Esophagus squamous epithelium (tissue), 5 donors: ENCODE measurements around the gene SIM1. TPM values are rescaled to one million over a fixed set of nuclear protein-coding genes. Genes with fewer than 3 reads are reported as not detected.

Experiments used
- DNase-seq: peaks from one replicate; lab custom pipeline; 2025; lab: John Stamatoyannopoulos, UW
- H3K27ac ChIP-seq, 4 donors: fragments of 200-600 bp; sonication (generic); one replicate each; pipeline ENCODE4 v1.5.1; 2016 to 2019; ENCODE audit warnings: mild to moderate bottlenecking in 1 of 4
- H3K27me3 ChIP-seq, 4 donors: fragments of 200-600 bp; sonication (generic); 1 replicate in 3 of 4; 2 replicates in 1 of 4; pipeline versions ENCODE4 v1.5.1 to v1.6.0; 2017 to 2021; ENCODE audit warnings: antibody characterized with exemption in 1 of 4
- H3K36me3 ChIP-seq, 3 donors: fragments of 200-600 bp; sonication (generic); one replicate each; pipeline ENCODE4 v1.5.1; 2016 to 2019
- H3K4me1 ChIP-seq, 3 donors: fragments of 200-600 bp; sonication (generic); one replicate each; pipeline ENCODE4 v1.5.1; 2017 to 2019
- H3K4me3 ChIP-seq, 4 donors: fragments of 200-600 bp; sonication (generic); 1 replicate in 3 of 4; 2 replicates in 1 of 4; pipeline ENCODE4 v1.5.1; 2016 to 2019; ENCODE audit warnings: mild to moderate bottlenecking in 2 of 4, moderate library complexity in 1 of 4
- H3K9me3 ChIP-seq, 3 donors: fragments of 200-600 bp; sonication (generic); one replicate each; pipeline ENCODE4 v1.5.1; 2016 to 2019
- POLR2A ChIP-seq, 4 donors: fragments of 450-650 bp; IDR thresholded peaks; one replicate each; pipeline ENCODE4 v1.6.1; 2017; ENCODE audit warnings: antibody characterized with exemption in 4 of 4, mild to moderate bottlenecking in 4 of 4, moderate library complexity in 3 of 4
- WGBS, 2 donors: methylation state at CpG; one replicate each; pipeline ENCODE4 v1.1.5; 2018; 5-methylcytosine and 5-hydroxymethylcytosine counted together
- intact Hi-C: fragments of 100-400 bp; cut with DNase I; formaldehyde crosslinking; loops from one replicate; pipeline ENCODE4 v1.15.0; 2022
- total RNA-seq, 4 donors: library from RNA; depleted of rRNA; stranded (reverse); fragments of >200 nt; gene quantifications; one replicate each; pipeline ENCODE4 v1.1.0, GENCODE V29; 2016
- TF ChIP-seq, protein P1 (sequence below), 6 experiments: fragments of 450-650 bp in 4 of 6; fragments of 200-600 bp in 2 of 6; sonication (generic) in 2 of 6; IDR thresholded peaks; one replicate each; pipeline ENCODE4 v1.5.1; 2016 to 2019; ENCODE audit warnings: antibody characterized with exemption in 6 of 6, mild to moderate bottlenecking in 4 of 6, moderate library complexity in 4 of 6
- donor health status: DM: yes; HTN: yes; CAD: no.

SIM1 gene
- total RNA-seq, 4 donors from 2014 or later: under 0.01 TPM; not detected in 3

DNA sequence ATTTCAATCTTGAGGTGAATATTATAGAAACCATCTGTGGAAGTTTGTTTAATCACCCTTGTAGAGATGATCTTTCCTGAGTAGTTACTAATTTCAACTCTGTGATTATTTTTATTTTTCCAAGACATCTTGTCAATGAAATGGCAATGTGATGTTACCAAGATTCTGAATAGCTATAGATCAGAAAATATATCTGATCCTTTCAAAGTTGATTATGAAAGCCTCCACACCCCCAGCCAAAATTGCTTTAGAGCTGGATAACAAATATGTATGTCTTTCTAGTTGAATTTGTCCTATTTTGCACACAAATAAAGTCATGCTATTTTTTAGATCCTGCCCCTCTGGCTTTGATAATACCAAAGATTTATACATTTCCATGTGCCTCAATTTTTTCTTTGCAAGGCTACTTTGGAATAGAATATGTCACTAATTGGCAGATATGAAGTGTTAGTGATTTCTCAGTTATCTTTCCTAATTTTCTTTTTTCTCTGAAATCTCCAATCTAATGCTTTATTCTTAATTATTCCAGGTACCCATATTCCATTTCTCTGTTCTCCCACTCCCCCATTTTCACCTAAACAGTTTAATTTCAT lies 5.0 kb downstream of the SIM1 start:
- TF ChIP-seq, protein P1, sequence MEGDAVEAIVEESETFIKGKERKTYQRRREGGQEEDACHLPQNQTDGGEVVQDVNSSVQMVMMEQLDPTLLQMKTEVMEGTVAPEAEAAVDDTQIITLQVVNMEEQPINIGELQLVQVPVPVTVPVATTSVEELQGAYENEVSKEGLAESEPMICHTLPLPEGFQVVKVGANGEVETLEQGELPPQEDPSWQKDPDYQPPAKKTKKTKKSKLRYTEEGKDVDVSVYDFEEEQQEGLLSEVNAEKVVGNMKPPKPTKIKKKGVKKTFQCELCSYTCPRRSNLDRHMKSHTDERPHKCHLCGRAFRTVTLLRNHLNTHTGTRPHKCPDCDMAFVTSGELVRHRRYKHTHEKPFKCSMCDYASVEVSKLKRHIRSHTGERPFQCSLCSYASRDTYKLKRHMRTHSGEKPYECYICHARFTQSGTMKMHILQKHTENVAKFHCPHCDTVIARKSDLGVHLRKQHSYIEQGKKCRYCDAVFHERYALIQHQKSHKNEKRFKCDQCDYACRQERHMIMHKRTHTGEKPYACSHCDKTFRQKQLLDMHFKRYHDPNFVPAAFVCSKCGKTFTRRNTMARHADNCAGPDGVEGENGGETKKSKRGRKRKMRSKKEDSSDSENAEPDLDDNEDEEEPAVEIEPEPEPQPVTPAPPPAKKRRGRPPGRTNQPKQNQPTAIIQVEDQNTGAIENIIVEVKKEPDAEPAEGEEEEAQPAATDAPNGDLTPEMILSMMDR (IDR thresholded peaks at IDR 0.05): no peak
- TF ChIP-seq POLR2A (IDR thresholded peaks at IDR 0.05): no peak
- Histone ChIP-seq H3K9me3 (peaks cover 0 to 7% (median 7%) of the 10 kb centered on the region in 3 donors), H3K27me3 (peaks cover 24 to 100% (median 87%) of the 10 kb centered on the region in 4 donors), H3K36me3 (no peaks in the 10 kb centered on the region), H3K4me3 (no peak overlapping the region), H3K4me1 (peaks cover 0 to 45% (median 8%) of the 10 kb centered on the region in 3 donors), H3K27ac (no peak overlapping the region)
- no peak for DNase-seq
- intact Hi-C loops: no loop called here

DNA sequence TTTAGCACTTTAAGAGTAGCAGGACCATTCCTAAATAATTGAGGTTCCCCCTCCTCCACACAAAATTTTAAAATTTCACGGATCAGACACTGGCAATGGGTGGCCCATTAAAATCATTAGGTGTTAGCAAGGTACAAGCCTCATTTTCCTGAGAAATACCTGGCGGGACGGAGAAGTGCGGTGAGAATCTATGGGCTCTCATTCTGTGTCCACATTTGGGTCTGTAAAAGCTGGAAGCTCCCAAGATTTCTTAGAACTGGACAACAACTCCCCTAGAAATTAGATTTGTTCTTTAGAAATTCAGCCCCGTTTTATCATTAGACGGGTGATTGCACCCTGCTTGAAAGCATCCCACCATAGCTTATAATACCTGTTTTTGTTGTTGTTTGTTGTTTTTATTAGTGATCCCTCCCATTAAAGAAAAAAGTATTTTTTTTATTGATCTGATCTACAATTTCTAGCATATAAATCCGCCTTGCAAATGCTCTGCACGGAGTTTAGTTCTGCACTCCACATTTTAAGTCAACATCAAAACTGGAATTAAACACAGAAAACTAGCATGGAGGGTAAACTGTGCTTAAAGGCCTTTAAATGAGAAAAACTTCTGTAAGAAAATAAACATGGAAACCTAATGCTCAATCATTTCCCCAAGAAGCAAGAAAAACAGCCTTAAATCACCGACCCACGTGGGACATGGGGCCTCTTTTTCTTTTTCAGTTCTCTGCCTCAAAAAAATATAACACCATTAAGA lies 5.7 kb downstream of the SIM1 start:
- 35 to 42% methylated on average over 10 of the region's 10 CpGs for WGBS, 2 donors
- H3K4me3 ChIP-seq: no peak overlapping the region
- H3K36me3 ChIP-seq: no peaks in the 10 kb centered on the region
- peaks cover 0 to 7% (median 7%) of the 10 kb centered on the region in 3 donors for H3K9me3 ChIP-seq
- peaks cover 22 to 100% (median 87%) of the 10 kb centered on the region in 4 donors for H3K27me3 ChIP-seq
- no peak overlapping the region for H3K27ac ChIP-seq
- no peak for DNase-seq
- peaks cover 1 to 42% (median 2%) of the 10 kb centered on the region in 3 donors for H3K4me1 ChIP-seq
- intact Hi-C loops: no loop called here
- TF ChIP-seq, protein P1 (IDR thresholded peaks at IDR 0.05): no peak
- no peak for TF ChIP-seq POLR2A (IDR thresholded peaks at IDR 0.05)

DNA sequence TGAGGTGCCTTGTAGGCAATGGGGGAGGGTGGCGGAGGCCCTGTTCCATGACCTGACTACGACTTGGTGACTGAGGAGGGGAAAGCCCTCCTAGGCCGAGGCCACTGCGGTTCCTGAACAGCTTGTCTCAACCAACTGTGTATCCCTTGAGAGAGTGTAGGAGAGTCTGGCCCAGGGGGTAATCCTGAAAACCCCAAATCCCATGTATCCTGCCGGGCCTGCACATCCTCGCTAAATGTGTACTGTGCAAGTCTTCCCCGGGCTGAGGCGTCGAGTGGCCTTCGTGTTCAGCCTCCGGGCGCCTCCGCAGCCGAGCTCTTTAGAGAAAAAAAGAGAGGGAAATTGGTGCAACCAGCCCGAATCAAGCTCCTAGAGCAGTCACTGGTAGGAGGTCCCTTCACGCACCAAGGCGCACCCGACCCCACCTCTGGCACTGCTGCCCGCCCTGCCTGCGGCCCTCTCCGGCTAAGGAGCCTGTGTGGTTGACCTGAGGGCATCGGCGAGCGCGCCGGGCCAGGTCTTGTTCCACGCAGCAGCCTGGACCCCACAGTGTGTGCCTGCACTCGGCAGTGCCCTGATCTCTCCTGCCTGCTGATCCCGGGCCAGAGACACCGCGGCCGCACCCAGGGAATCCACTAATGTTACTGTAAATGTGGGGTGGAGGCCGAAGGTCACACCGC lies 7.3 kb downstream of the SIM1 start:
- WGBS, 2 donors: 34 to 44% methylated on average over 14 to 31 of the region's 34 CpGs
- H3K27ac ChIP-seq: no peak overlapping the region
- TF ChIP-seq, protein P1 (IDR thresholded peaks at IDR 0.05): no peak
- no peak for TF ChIP-seq POLR2A (IDR thresholded peaks at IDR 0.05)
- DNase-seq: no peak
- no peaks in the 10 kb centered on the region for H3K36me3 ChIP-seq
- H3K4me1 ChIP-seq: peaks cover 0 to 39% (median 3%) of the 10 kb centered on the region in 3 donors
- peaks cover 20 to 100% (median 81%) of the 10 kb centered on the region in 4 donors for H3K27me3 ChIP-seq
- H3K9me3 ChIP-seq: peaks cover 0 to 7% (median 7%) of the 10 kb centered on the region in 3 donors
- intact Hi-C loops: no loop called here
- H3K4me3 ChIP-seq: no peak overlapping the region

DNA sequence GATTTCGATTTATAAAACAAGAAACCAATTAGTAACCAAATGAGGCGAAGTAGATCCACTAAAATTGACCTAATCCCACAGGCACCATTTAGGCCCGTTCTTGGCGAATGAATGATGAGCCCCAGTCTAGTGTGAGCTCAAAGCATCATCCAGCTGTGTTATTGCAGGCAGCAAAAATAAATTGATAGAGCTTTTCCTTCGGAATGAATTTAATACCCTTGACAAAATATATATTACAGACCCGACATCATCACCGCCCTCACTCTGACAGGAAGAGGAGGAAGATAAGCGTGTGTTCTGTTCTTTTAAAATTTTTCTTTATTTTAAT lies 7.8 kb downstream of the SIM1 start:
- H3K27ac ChIP-seq: no peak overlapping the region
- H3K4me1 ChIP-seq: peaks cover 0 to 39% (median 3%) of the 10 kb centered on the region in 3 donors
- no peak overlapping the region for H3K4me3 ChIP-seq
- no peak for DNase-seq
- H3K27me3 ChIP-seq: peaks cover 20 to 100% (median 76%) of the 10 kb centered on the region in 4 donors
- WGBS, 2 donors: 35 to 38% methylated on average over 8 of the region's 8 CpGs
- TF ChIP-seq, protein P1 (IDR thresholded peaks at IDR 0.05): no peak
- no peak for TF ChIP-seq POLR2A (IDR thresholded peaks at IDR 0.05)
- H3K36me3 ChIP-seq: no peaks in the 10 kb centered on the region
- intact Hi-C loops: no loop called here
- H3K9me3 ChIP-seq: peaks cover 0 to 7% (median 7%) of the 10 kb centered on the region in 3 donors
